Mammary epithelial cell (primary cell): ENCODE data around the gene RELN.

Experiments
- EZH2 ChIP-seq: IDR thresholded peaks from 2 replicates; pipeline ENCODE4 v1.6.1; 2012; ENCODE audit warnings: low read length, inconsistent platforms, borderline replicate concordance
- TF ChIP-seq, protein P1 (sequence below), 2 donors: IDR thresholded peaks in 1 of 2; conservative IDR thresholded peaks in 1 of 2; 2 replicates each; pipeline ENCODE4 v1.5.1; 2011 to 2012; ENCODE audit warnings: inconsistent platforms in 2 of 2, low read length in 2 of 2, mild to moderate bottlenecking in 2 of 2, control low read depth in 1 of 2, low read depth in 1 of 2; ENCODE audit not compliant: insufficient read depth in 1 of 2; ENCODE audit errors: extremely low read depth in 1 of 2

DNA sequence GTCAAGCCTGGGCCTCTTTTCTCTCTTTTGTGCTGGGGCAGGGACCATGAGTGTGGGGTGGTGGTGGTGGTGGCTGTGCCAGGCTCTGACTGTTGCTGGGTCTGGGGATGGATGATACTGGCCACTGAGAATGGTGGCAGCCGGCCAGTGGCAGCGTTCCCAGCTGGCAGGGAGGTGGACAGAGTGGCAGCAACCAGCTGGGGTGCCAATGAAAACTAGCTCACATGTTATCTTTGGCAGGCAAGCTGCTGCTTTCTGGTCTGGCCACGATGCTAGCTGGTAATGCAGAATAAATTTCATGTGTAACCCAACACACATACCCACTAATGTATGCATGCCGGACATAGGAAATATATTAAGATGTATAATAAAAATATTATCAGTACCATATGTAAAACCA, 448.4 kb downstream of the RELN start:
- TF ChIP-seq EZH2 = no peak
- TF ChIP-seq, protein P1, sequence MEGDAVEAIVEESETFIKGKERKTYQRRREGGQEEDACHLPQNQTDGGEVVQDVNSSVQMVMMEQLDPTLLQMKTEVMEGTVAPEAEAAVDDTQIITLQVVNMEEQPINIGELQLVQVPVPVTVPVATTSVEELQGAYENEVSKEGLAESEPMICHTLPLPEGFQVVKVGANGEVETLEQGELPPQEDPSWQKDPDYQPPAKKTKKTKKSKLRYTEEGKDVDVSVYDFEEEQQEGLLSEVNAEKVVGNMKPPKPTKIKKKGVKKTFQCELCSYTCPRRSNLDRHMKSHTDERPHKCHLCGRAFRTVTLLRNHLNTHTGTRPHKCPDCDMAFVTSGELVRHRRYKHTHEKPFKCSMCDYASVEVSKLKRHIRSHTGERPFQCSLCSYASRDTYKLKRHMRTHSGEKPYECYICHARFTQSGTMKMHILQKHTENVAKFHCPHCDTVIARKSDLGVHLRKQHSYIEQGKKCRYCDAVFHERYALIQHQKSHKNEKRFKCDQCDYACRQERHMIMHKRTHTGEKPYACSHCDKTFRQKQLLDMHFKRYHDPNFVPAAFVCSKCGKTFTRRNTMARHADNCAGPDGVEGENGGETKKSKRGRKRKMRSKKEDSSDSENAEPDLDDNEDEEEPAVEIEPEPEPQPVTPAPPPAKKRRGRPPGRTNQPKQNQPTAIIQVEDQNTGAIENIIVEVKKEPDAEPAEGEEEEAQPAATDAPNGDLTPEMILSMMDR (conservative IDR thresholded peaks at IDR 0.05 in 1 of 2, IDR thresholded peaks at IDR 0.05 in 1 of 2; ENCODE audit: extremely low read depth in 1 of 2, insufficient read depth in 1 of 2, low read depth in 1 of 2, low read length in 2 of 2) = no peak
